Trophoblast cell (in vitro differentiated cells and primary cell): Measurements from ENCODE around the gene NKX6-2.
"Not testable (repeated sequence)": the region's sequence is repeated elsewhere in the genome, so short reads cannot be mapped to it uniquely, and the experiment has no call there.

Experiments
- DNase-seq, 2 donors: peaks; one replicate each; pipeline ENCODE4 v3.0.0-alpha.2; 2016
- H2AFZ ChIP-seq: 2 replicates; pipeline ENCODE4 v1.6.1; 2013; ENCODE audit warnings: low read length, moderate library complexity, mild to moderate bottlenecking; ENCODE audit not compliant: insufficient read depth, poor library complexity
- H2AK5ac ChIP-seq: 2 replicates; pipeline ENCODE4 v1.6.1; 2013; ENCODE audit warnings: mild to moderate bottlenecking, low read length
- H2BK120ac ChIP-seq: 2 replicates; pipeline ENCODE4 v1.6.1; 2013; ENCODE audit warnings: low read length, mild to moderate bottlenecking, moderate library complexity; ENCODE audit not compliant: insufficient read depth, poor library complexity
- H2BK12ac ChIP-seq: 2 replicates; pipeline ENCODE4 v1.6.1; 2013; ENCODE audit warnings: mild to moderate bottlenecking, low read length, moderate library complexity
- H2BK5ac ChIP-seq: 2 replicates; pipeline ENCODE4 v1.6.1; 2013; ENCODE audit warnings: low read length, low read depth, moderate library complexity, mild to moderate bottlenecking; ENCODE audit not compliant: poor library complexity
- H3K14ac ChIP-seq: 2 replicates; pipeline ENCODE4 v1.6.1; 2013; ENCODE audit warnings: mild to moderate bottlenecking, low read length
- H3K18ac ChIP-seq: 2 replicates; pipeline ENCODE4 v1.6.1; 2013; ENCODE audit warnings: mild to moderate bottlenecking, low read length
- H3K23ac ChIP-seq: 2 replicates; pipeline ENCODE4 v1.6.1; 2013; ENCODE audit warnings: low read length
- H3K27ac ChIP-seq: 2 replicates; pipeline ENCODE4 v1.5.1; 2013; ENCODE audit warnings: low read depth, mild to moderate bottlenecking, inconsistent platforms, low read length, moderate library complexity
- H3K27me3 ChIP-seq: 2 replicates; pipeline ENCODE4 v1.6.1; 2013; ENCODE audit warnings: inconsistent platforms, mild to moderate bottlenecking, low read length, moderate library complexity; ENCODE audit not compliant: insufficient read depth
- H3K36me3 ChIP-seq, 2 experiments: 1 replicate in 1 of 2; 2 replicates in 1 of 2; pipeline ENCODE4 v1.6.1; 2013; ENCODE audit warnings: low read length in 2 of 2, mild to moderate bottlenecking in 2 of 2, moderate library complexity in 1 of 2; ENCODE audit not compliant: insufficient read depth in 2 of 2, control insufficient read depth in 1 of 2
- H3K4ac ChIP-seq: 2 replicates; pipeline ENCODE4 v1.6.1; 2013; ENCODE audit warnings: low read depth, mild to moderate bottlenecking, low read length, moderate library complexity
- H3K4me1 ChIP-seq, 2 experiments: 1 replicate in 1 of 2; 2 replicates in 1 of 2; pipeline ENCODE4 v1.6.1; 2013; ENCODE audit warnings: low read length in 2 of 2, mild to moderate bottlenecking in 2 of 2, moderate library complexity in 1 of 2; ENCODE audit not compliant: insufficient read depth in 2 of 2, control insufficient read depth in 1 of 2
- H3K4me2 ChIP-seq: 2 replicates; pipeline ENCODE4 v1.6.1; 2013; ENCODE audit warnings: inconsistent platforms, mild to moderate bottlenecking, low read length, moderate library complexity
- H3K4me3 ChIP-seq: 2 replicates; pipeline ENCODE4 v1.5.1; 2013; ENCODE audit warnings: mild to moderate bottlenecking, low read depth, low read length, inconsistent platforms
- H3K79me1 ChIP-seq: one replicate; pipeline ENCODE4 v1.6.1; 2013; ENCODE audit warnings: low read length
- H3K79me2 ChIP-seq: 2 replicates; pipeline ENCODE4 v1.6.1; 2013; ENCODE audit warnings: low read length, mild to moderate bottlenecking; ENCODE audit not compliant: control insufficient read depth, insufficient read depth, poor library complexity
- H3K9ac ChIP-seq: 2 replicates; pipeline ENCODE4 v1.6.1; 2013; ENCODE audit warnings: mild to moderate bottlenecking, low read length
- H3K9me3 ChIP-seq: 2 replicates; pipeline ENCODE4 v1.6.1; 2013; ENCODE audit warnings: low read depth, mild to moderate bottlenecking, control low read depth, inconsistent platforms, low read length; ENCODE audit not compliant: insufficient read depth
- H4K12ac ChIP-seq: 2 replicates; pipeline ENCODE4 v1.6.1; 2013; ENCODE audit warnings: low read depth, mild to moderate bottlenecking, low read length, moderate library complexity
- H4K8ac ChIP-seq: 2 replicates; pipeline ENCODE4 v1.6.1; 2013; ENCODE audit warnings: low read depth, mild to moderate bottlenecking, low read length, moderate library complexity
- H4K91ac ChIP-seq: one replicate; pipeline ENCODE4 v1.6.1; 2013; ENCODE audit warnings: low read depth, mild to moderate bottlenecking, low read length, moderate library complexity
- WGBS: extraction: QIAGEN DNeasy Blood & Tissue Kit; methylation state at CpG from one replicate; pipeline ENCODE4 v1.1.7; 2013; ENCODE audit warnings: missing lambda C conversion rate; ENCODE audit not compliant: insufficient read length, insufficient coverage; ENCODE audit errors: extremely low coverage; 5-methylcytosine and 5-hydroxymethylcytosine counted together

Gene NKX6-2

GRCh38 chr10:132774181-132774901 lies 11.6 kb downstream of the NKX6-2 start:
- no peak overlapping the region for H2BK12ac ChIP-seq
- H2AFZ ChIP-seq: no peak overlapping the region
- no peak overlapping the region for H3K18ac ChIP-seq
- no peak overlapping the region for H3K4me3 ChIP-seq
- H4K12ac ChIP-seq: no peak overlapping the region
- peaks cover 4% of the 10 kb centered on the region for H3K9me3 ChIP-seq
- no peak overlapping the region for H4K8ac ChIP-seq
- H3K4me2 ChIP-seq: no peak overlapping the region
- no peak overlapping the region for H2BK5ac ChIP-seq
- no peak for DNase-seq
- H3K36me3 ChIP-seq: peaks cover 8 to 12% of the 10 kb centered on the region in 2 experiments
- H3K79me2 ChIP-seq: no peaks in the 10 kb centered on the region
- no peaks in the 10 kb centered on the region for H3K79me1 ChIP-seq
- no CpG with 5 or more reads among the region's 29 CpGs for WGBS
- H4K91ac ChIP-seq: no peak overlapping the region
- no peak overlapping the region for H2BK120ac ChIP-seq
- H2AK5ac ChIP-seq: no peak overlapping the region
- no peak overlapping the region for H3K4ac ChIP-seq
- no peak overlapping the region for H3K9ac ChIP-seq
- no peaks in the 10 kb centered on the region for H3K27me3 ChIP-seq
- H3K27ac ChIP-seq: no peak overlapping the region
- no peak overlapping the region for H3K23ac ChIP-seq
- H3K4me1 ChIP-seq: no peaks in the 10 kb centered on the region
- no peak overlapping the region for H3K14ac ChIP-seq

DNA sequence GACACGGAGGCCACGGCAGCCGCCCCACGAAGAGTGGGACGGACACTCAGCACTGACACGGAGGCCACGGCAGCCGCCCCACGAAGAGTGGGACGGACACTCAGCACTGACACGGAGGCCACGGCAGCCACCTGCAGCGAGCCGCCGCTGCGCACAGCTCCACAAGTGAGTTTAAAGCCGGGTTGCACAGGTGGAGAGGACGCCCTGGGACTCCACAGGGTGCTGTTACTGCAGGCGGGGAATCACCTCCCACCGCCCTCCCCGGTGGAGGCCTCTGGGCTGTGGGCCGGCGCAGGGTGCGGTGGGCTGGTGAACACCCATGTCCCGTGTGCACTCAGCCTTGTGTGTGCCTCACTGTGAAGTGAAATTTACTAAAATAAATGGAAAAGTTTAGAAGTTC lies 13.1 kb downstream of the NKX6-2 start:
- not testable (repeated sequence) for H3K18ac ChIP-seq, H4K91ac ChIP-seq, H2BK12ac ChIP-seq, H3K4me3 ChIP-seq, H2BK120ac ChIP-seq, H4K12ac ChIP-seq, H3K23ac ChIP-seq, H3K4me1 ChIP-seq, H3K79me2 ChIP-seq, H3K27ac ChIP-seq, DNase-seq, H3K4ac ChIP-seq, H2AFZ ChIP-seq, H2BK5ac ChIP-seq, H3K27me3 ChIP-seq, H3K14ac ChIP-seq, H2AK5ac ChIP-seq, H3K9ac ChIP-seq, H3K79me1 ChIP-seq, H3K4me2 ChIP-seq, H4K8ac ChIP-seq
- WGBS: no CpG with 5 or more reads among the region's 25 CpGs
- peaks cover 11% of the 10 kb centered on the region for H3K9me3 ChIP-seq
- peaks cover 15 to 18% of the 10 kb centered on the region in 2 experiments for H3K36me3 ChIP-seq

GRCh38 chr10:132770061-132771021 lies 15.6 kb downstream of the NKX6-2 start:
- Histone ChIP-seq H3K23ac (no peak overlapping the region), H3K9me3 (peaks cover 17% of the 10 kb centered on the region), H4K12ac (no peak overlapping the region), H2BK12ac (no peak overlapping the region), H3K4me3 (no peak overlapping the region), H2BK5ac (no peak overlapping the region), H3K9ac (no peak overlapping the region), H4K8ac (no peak overlapping the region), H3K4ac (no peak overlapping the region), H3K4me1 (no peaks in the 10 kb centered on the region), H3K27me3 (no peaks in the 10 kb centered on the region), H3K36me3 (peaks cover 14 to 18% of the 10 kb centered on the region in 2 experiments), H4K91ac (no peak overlapping the region), H3K79me2 (no peaks in the 10 kb centered on the region), H3K18ac (no peak overlapping the region), H3K27ac (no peak overlapping the region), H2AK5ac (no peak overlapping the region), H2AFZ (no peak overlapping the region), H3K79me1 (no peaks in the 10 kb centered on the region), H2BK120ac (no peak overlapping the region), H3K14ac (no peak overlapping the region), H3K4me2 (no peak overlapping the region)
- WGBS: no CpG with 5 or more reads among the region's 45 CpGs
- DNase-seq: no peak

DNA sequence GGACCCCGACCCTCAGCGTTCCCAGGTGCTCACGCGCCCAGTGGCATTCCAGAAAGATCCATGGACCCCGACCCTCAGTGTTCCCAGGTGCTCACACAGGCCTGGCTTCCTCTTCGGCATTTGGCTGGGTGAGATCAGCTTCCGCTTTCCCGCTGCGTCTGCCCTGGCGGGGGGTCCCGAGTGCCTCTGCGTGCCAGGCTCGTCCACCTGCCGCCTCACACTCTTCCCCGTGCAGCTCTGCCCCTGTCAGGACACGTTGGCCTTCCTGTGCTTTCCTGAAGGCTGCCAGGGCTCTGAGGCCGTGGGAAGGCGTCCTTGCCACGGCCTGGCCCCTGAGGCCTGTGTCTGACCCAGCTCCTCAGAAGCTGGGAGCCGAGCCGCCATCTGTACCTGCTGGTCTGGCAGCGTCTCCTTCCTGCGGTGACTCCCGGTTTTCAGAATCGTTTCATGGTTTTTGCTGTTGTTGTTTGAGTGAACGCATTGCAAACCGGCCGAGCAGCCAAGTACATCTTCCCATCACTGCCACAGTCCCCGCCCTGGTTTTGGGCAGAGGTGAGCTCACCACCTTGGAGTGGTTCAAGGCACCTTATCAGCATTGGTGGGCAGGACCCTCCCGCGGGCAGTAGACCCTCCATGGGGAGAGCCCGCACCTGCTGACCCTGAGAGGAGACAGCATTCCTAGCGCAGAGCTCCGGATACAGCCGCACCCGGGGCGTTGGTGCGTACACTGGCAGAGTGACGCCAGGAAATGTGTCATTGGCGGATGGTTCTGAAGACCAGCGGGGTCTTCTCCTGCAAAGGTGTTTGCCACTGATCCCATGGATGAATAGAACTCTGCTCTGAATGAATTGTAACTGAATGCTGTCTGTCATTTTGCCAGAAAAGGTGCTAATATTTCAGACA lies 17.4 kb downstream of the NKX6-2 start:
- Histone ChIP-seq H2BK120ac (no peak overlapping the region), H3K79me1 (no peaks in the 10 kb centered on the region), H3K4ac (no peak overlapping the region), H4K12ac (no peak overlapping the region), H2BK5ac (no peak overlapping the region), H3K9me3 (peaks cover 18% of the 10 kb centered on the region), H4K8ac (no peak overlapping the region), H4K91ac (no peak overlapping the region), H3K4me1 (no peaks in the 10 kb centered on the region), H2AK5ac (no peak overlapping the region), H2BK12ac (no peak overlapping the region), H3K14ac (no peak overlapping the region), H2AFZ (no peak overlapping the region), H3K23ac (no peak overlapping the region), H3K36me3 (peaks cover 14 to 18% of the 10 kb centered on the region in 2 experiments), H3K79me2 (no peaks in the 10 kb centered on the region), H3K18ac (no peak overlapping the region), H3K4me3 (no peak overlapping the region), H3K4me2 (no peak overlapping the region), H3K27me3 (no peaks in the 10 kb centered on the region), H3K9ac (no peak overlapping the region), H3K27ac (no peak overlapping the region)
- no peak for DNase-seq
- no CpG with 5 or more reads among the region's 41 CpGs for WGBS
